NCI-H2107 treated with DMSO at 0.1 percent for 48 hours (cell line): ENCODE measurements around the gene SRXN1.

Experiments
- DNase-seq: peaks from one replicate; lab custom pipeline; 2025; ENCODE audit not compliant: unreplicated experiment; lab: John Stamatoyannopoulos, UW

Gene SRXN1

GRCh38 chr20:675453-676314 lies 22.7 kb upstream of the SRXN1 start, which contains the start of gene SCRT2:
Gene SCRT2, minus strand, starts transcription at chr20:675802. Its CDS starts 201 bp downstream, at chr20:675601.
- no peak for DNase-seq

GRCh38 chr20:675033-675452 lies 22.0 kb upstream of the SRXN1 start:
- no peak for DNase-seq

- no peak for DNase-seq
Measured at GRCh38 chr20:673603-674001, 20.6 kb upstream of the SRXN1 start.

GRCh38 chr20:672963-673602 lies 20.1 kb upstream of the SRXN1 start:
- no peak for DNase-seq

- no peak for DNase-seq
Measured at GRCh38 chr20:671252-672030, 18.4 kb upstream of the SRXN1 start.

- no peak for DNase-seq
Measured at GRCh38 chr20:669573-669972, 16.6 kb upstream of the SRXN1 start.

GRCh38 chr20:668638-669037 lies 15.6 kb upstream of the SRXN1 start:
- DNase-seq = no peak

GRCh38 chr20:668050-668449 lies 15.1 kb upstream of the SRXN1 start:
- no peak for DNase-seq

GRCh38 chr20:667351-668034 lies 14.5 kb upstream of the SRXN1 start:
- no peak for DNase-seq

- no peak for DNase-seq
Measured at GRCh38 chr20:666877-667276, 13.9 kb upstream of the SRXN1 start.

- DNase-seq = no peak
Measured at GRCh38 chr20:665276-665675, 12.3 kb upstream of the SRXN1 start.

- no peak for DNase-seq
Measured at GRCh38 chr20:664576-664975, 11.6 kb upstream of the SRXN1 start.

GRCh38 chr20:664151-664550 lies 11.2 kb upstream of the SRXN1 start:
- no peak for DNase-seq

- no peak for DNase-seq
Measured at GRCh38 chr20:663315-664090, 10.5 kb upstream of the SRXN1 start.

GRCh38 chr20:662277-663192 lies 9.5 kb upstream of the SRXN1 start:
- DNase-seq = no peak

GRCh38 chr20:661474-662270 lies 8.7 kb upstream of the SRXN1 start:
- DNase-seq = no peak

- DNase-seq = no peak
Measured at GRCh38 chr20:658731-659291, 5.8 kb upstream of the SRXN1 start.

- DNase-seq = no peak
Measured at GRCh38 chr20:658202-658601, 5.2 kb upstream of the SRXN1 start.
